H9 (cell line): ENCODE data around the gene RAD51C. TPM values are rescaled to one million over a fixed set of nuclear protein-coding genes. Genes with fewer than 3 reads are reported as not detected.

ENCODE experiments used
- DNase-seq: peaks from one replicate; pipeline ENCODE4 v3.0.0-alpha.2; 2017
- H2AFZ ChIP-seq: one replicate; pipeline ENCODE4 v1.6.1; 2013; ENCODE audit warnings: mild to moderate bottlenecking, low read length, control low read depth, moderate library complexity
- H2AK5ac ChIP-seq: 2 replicates; pipeline ENCODE4 v1.6.1; 2013; ENCODE audit warnings: low read length, control low read depth, mixed read lengths; ENCODE audit not compliant: insufficient read length
- H2BK120ac ChIP-seq: one replicate; pipeline ENCODE4 v1.6.1; 2013; ENCODE audit warnings: low read depth, mild to moderate bottlenecking, low read length, control low read depth, inconsistent platforms; ENCODE audit not compliant: poor library complexity, severe bottlenecking
- H2BK12ac ChIP-seq: 2 replicates; pipeline ENCODE4 v1.6.1; 2013; ENCODE audit warnings: low read length, control low read depth, mixed read lengths, low read depth; ENCODE audit not compliant: insufficient read length
- H2BK15ac ChIP-seq: 2 replicates; pipeline ENCODE4 v1.6.1; 2013; ENCODE audit warnings: low read depth, low read length, control low read depth
- H2BK20ac ChIP-seq: one replicate; pipeline ENCODE4 v1.6.1; 2013; ENCODE audit warnings: low read depth, mild to moderate bottlenecking, low read length, control low read depth, inconsistent platforms; ENCODE audit not compliant: poor library complexity, severe bottlenecking
- H2BK5ac ChIP-seq: 2 replicates; pipeline ENCODE4 v1.6.1; 2013; ENCODE audit warnings: low read length, control low read depth, mixed read lengths; ENCODE audit not compliant: insufficient read length
- H3K14ac ChIP-seq: 2 replicates; pipeline ENCODE4 v1.6.1; 2013; ENCODE audit warnings: low read length, control low read depth; ENCODE audit not compliant: insufficient read depth
- H3K18ac ChIP-seq: 2 replicates; pipeline ENCODE4 v1.6.1; 2013; ENCODE audit warnings: low read depth, mild to moderate bottlenecking, mixed read lengths, low read length, control low read depth; ENCODE audit not compliant: insufficient read length
- H3K23ac ChIP-seq: 2 replicates; pipeline ENCODE4 v1.6.1; 2013; ENCODE audit warnings: low read length, control low read depth, mixed read lengths, low read depth; ENCODE audit not compliant: insufficient read length
- H3K23me2 ChIP-seq: 2 replicates; pipeline ENCODE4 v1.6.1; 2013; ENCODE audit warnings: low read depth, mild to moderate bottlenecking, mixed read lengths, low read length, control low read depth; ENCODE audit not compliant: insufficient read length, poor library complexity, severe bottlenecking
- H3K27ac ChIP-seq: 2 replicates; pipeline ENCODE4 v1.5.1; 2013; ENCODE audit warnings: low read length, control low read depth, mixed read lengths, low read depth; ENCODE audit not compliant: insufficient read length
- H3K27me3 ChIP-seq: 2 replicates; pipeline ENCODE4 v1.6.1; 2013; ENCODE audit warnings: low read length, control low read depth, inconsistent platforms; ENCODE audit not compliant: insufficient read depth
- H3K4ac ChIP-seq: 2 replicates; pipeline ENCODE4 v1.6.1; 2013; ENCODE audit warnings: low read depth, mild to moderate bottlenecking, control low read depth, inconsistent platforms, low read length, moderate library complexity
- H3K4me1 ChIP-seq: 2 replicates; pipeline ENCODE4 v1.6.1; 2013; ENCODE audit warnings: low read length, control low read depth, inconsistent platforms; ENCODE audit not compliant: insufficient read depth
- H3K4me2 ChIP-seq: 2 replicates; pipeline ENCODE4 v1.6.1; 2013; ENCODE audit warnings: low read length, control low read depth, mixed read lengths; ENCODE audit not compliant: insufficient read length, insufficient read depth
- H3K56ac ChIP-seq: 2 replicates; pipeline ENCODE4 v1.6.1; 2013; ENCODE audit warnings: low read depth, mild to moderate bottlenecking, mixed read lengths, low read length, control low read depth; ENCODE audit not compliant: insufficient read length
- H3K79me1 ChIP-seq: 2 replicates; pipeline ENCODE4 v1.6.1; 2013; ENCODE audit warnings: low read depth, mild to moderate bottlenecking, moderate library complexity, low read length, control low read depth, inconsistent platforms; ENCODE audit not compliant: insufficient read depth, poor library complexity, severe bottlenecking
- H3K79me2 ChIP-seq: 2 replicates; pipeline ENCODE4 v1.6.1; 2013; ENCODE audit warnings: low read length, control low read depth, inconsistent platforms; ENCODE audit not compliant: insufficient read depth
- H3K9ac ChIP-seq: 2 replicates; pipeline ENCODE4 v1.6.1; 2013; ENCODE audit warnings: low read length, control low read depth, mixed read lengths; ENCODE audit not compliant: insufficient read length; ENCODE audit errors: extremely low read depth
- H3K9me3 ChIP-seq: one replicate; pipeline ENCODE4 v1.6.1; 2013; ENCODE audit warnings: low read depth, low read length, inconsistent platforms; ENCODE audit not compliant: control insufficient read depth
- H3T11ph ChIP-seq: one replicate; pipeline ENCODE4 v1.6.1; 2013; ENCODE audit warnings: mild to moderate bottlenecking, low read length, control low read depth, inconsistent platforms
- H4K20me1 ChIP-seq: one replicate; pipeline ENCODE4 v1.6.1; 2013; ENCODE audit not compliant: control insufficient read depth, insufficient read length, insufficient read depth
- H4K5ac ChIP-seq: 2 replicates; pipeline ENCODE4 v1.6.1; 2013; ENCODE audit warnings: low read depth, mild to moderate bottlenecking, mixed read lengths, low read length, control low read depth; ENCODE audit not compliant: insufficient read length
- H4K8ac ChIP-seq: replicated peaks from 2 replicates; pipeline ENCODE4 v1.6.1; 2013; ENCODE audit warnings: low read length, control low read depth, mixed read lengths, low read depth; ENCODE audit not compliant: insufficient read length
- H4K91ac ChIP-seq: 2 replicates; pipeline ENCODE4 v1.6.1; 2013; ENCODE audit warnings: low read depth, mild to moderate bottlenecking, moderate library complexity, mixed read lengths, low read length, control low read depth; ENCODE audit not compliant: insufficient read length
- H3K27ac Mint-ChIP-seq, 3 experiments: 2 replicates in 2 of 3; 3 replicates in 1 of 3; pipeline ENCODE4 v1.8.0; 2020 to 2021; ENCODE audit warnings: mixed read lengths in 3 of 3, mild to moderate bottlenecking in 1 of 3, moderate library complexity in 1 of 3
- H3K27me3 Mint-ChIP-seq: 2 replicates; pipeline ENCODE4 v1.8.0; 2021; ENCODE audit warnings: low read depth, mild to moderate bottlenecking, moderate library complexity, mixed read lengths
- H3K36me3 Mint-ChIP-seq, 3 experiments: 2 replicates in 2 of 3; 3 replicates in 1 of 3; pipeline ENCODE4 v1.8.0; 2020 to 2021; ENCODE audit warnings: low read depth in 3 of 3, mixed read lengths in 3 of 3; ENCODE audit not compliant: insufficient read depth in 1 of 3
- H3K4me1 Mint-ChIP-seq, 2 experiments: 2 replicates each; pipeline ENCODE4 v1.8.0; 2020; ENCODE audit warnings: mixed read lengths in 2 of 2
- H3K4me3 Mint-ChIP-seq, 2 experiments: 2 replicates in 1 of 2; 3 replicates in 1 of 2; pipeline ENCODE4 v1.8.0; 2020 to 2021; ENCODE audit warnings: mild to moderate bottlenecking in 2 of 2, mixed read lengths in 2 of 2, moderate library complexity in 1 of 2
- H3K9me3 Mint-ChIP-seq, 2 experiments: 2 replicates in 1 of 2; 3 replicates in 1 of 2; pipeline ENCODE4 v1.8.0; 2020; ENCODE audit warnings: mild to moderate bottlenecking in 2 of 2, mixed read lengths in 2 of 2, moderate library complexity in 1 of 2
- CTCF ChIP-seq: fragments of 200-600 bp; sonication (generic); conservative IDR thresholded peaks from 3 replicates; pipeline ENCODE4 v1.8.0; 2021; ENCODE audit warnings: antibody characterized with exemption, mild to moderate bottlenecking
- WGBS: extraction: QIAGEN DNeasy Blood & Tissue Kit; methylation state at CpG from one replicate; pipeline ENCODE4 v1.1.7; 2013; ENCODE audit warnings: missing lambda C conversion rate, low lambda C conversion rate, mixed read lengths; ENCODE audit not compliant: insufficient read length; ENCODE audit errors: extremely low coverage; 5-methylcytosine and 5-hydroxymethylcytosine counted together
- total RNA-seq: library from RNA; stranded (reverse); gene quantifications from 2 replicates; pipeline ENCODE4 v1.2.1, GENCODE V29; 2021

The RAD51C gene
- total RNA-seq, 1 experiment from 2014 or later: 11.3 TPM

DNA sequence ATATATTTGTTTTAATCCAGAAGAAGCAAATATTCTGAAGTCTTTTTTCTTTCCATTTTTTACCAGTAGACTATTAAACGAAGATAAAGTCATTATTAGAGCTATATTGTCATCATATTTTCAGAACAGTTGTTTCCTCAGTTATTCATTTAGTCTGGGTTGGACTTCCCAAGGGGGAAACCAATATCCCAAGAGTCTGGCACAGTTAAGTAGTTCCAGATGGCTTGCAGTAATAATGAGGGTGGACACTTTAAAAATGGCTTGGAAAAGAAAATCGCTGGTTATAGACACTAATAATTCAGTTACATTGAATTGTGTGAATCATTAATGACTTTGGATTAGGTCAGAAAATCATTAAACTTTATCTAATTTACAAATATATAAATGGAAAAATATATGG is 67.1 kb downstream of the RAD51C start:
- DNase-seq: no peak
- Histone ChIP-seq H3K27ac (no peak overlapping the region), H2AFZ (no peak overlapping the region), H3K56ac (no peak overlapping the region), H3K79me1 (peaks cover 4% of the 10 kb centered on the region), H4K20me1 (no peaks in the 10 kb centered on the region), H3K18ac (no peak overlapping the region), H4K5ac (no peak overlapping the region), H2BK120ac (no peak overlapping the region), H3K79me2 (no peaks in the 10 kb centered on the region), H2BK12ac (no peak overlapping the region), H2BK20ac (no peak overlapping the region), H2BK15ac (no peak overlapping the region), H4K91ac (no peak overlapping the region), H3K4me1 (no peaks in the 10 kb centered on the region; the same call in 1 of the 2 replicates), H3K23me2 (peaks cover 7% of the 10 kb centered on the region), H4K8ac (no peak overlapping the region), H3K23ac (no peak overlapping the region), H3K27me3 (no peaks in the 10 kb centered on the region), H2BK5ac (no peak overlapping the region), H2AK5ac (no peak overlapping the region), H3K9ac (no peak overlapping the region), H3K4me2 (no peak overlapping the region), H3K9me3 (no peaks in the 10 kb centered on the region), H3K4ac (no peak overlapping the region), H3T11ph (no peak overlapping the region), H3K14ac (no peak overlapping the region)
- WGBS: no CpG with 5 or more reads among the region's 2 CpGs
- H3K9me3 Mint-ChIP-seq: no peaks in the 10 kb centered on the region
- no peak for TF ChIP-seq CTCF
- no peak overlapping the region for H3K4me3 Mint-ChIP-seq
- H3K27me3 Mint-ChIP-seq: peaks cover 25% of the 10 kb centered on the region
- H3K36me3 Mint-ChIP-seq: no peaks in the 10 kb centered on the region; a peak in 1 of 7 replicates
- no peak overlapping the region for H3K27ac Mint-ChIP-seq
- peaks cover 10 to 13% of the 10 kb centered on the region in 2 experiments for H3K4me1 Mint-ChIP-seq
